ENCODE results near the gene SCRT2.

GRCh38 chr20:646107-646867, 29.3 kb downstream of the SCRT2 start:
- TF ChIP-seq CTCF (IDR thresholded peaks at IDR 0.05) (no peak), POLR2A (IDR thresholded peaks at IDR 0.05) (no peak)
